Central memory CD4-positive, alpha-beta T cell (primary cell): ENCODE measurements around the gene R3HCC1L.

Experiments used
- DNase-seq: peaks from one replicate; pipeline ENCODE4 v3.0.0; 2022

R3HCC1L gene

GRCh38 chr10:98238391-98238790 is 103.9 kb downstream of the R3HCC1L start:
- DNase-seq, result no peak

- DNase-seq, result no peak
Measured at GRCh38 chr10:98240524-98240923, 106.1 kb downstream of the R3HCC1L start.

GRCh38 chr10:98242823-98243222 is 108.4 kb downstream of the R3HCC1L start:
- no peak for DNase-seq

DNA sequence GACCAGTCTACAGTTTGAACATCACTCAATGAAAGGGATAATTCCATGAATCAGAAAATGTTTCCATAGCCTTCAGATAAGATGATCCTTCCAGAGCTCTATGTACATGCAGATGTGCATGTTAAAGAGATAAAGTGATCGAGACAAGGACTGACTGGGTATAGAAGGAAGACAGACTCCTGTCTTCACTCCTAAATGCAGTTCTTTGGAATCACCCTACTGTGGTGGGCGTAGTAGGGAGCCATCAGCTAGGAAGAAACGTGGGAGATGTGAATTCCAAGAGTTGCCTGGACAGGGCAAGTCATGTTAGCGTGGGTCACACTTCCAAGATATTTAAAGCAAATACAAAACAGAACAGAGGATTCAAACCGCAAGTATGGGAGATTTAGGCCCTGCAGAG is 109.7 kb downstream of the R3HCC1L start:
- no peak for DNase-seq

DNA sequence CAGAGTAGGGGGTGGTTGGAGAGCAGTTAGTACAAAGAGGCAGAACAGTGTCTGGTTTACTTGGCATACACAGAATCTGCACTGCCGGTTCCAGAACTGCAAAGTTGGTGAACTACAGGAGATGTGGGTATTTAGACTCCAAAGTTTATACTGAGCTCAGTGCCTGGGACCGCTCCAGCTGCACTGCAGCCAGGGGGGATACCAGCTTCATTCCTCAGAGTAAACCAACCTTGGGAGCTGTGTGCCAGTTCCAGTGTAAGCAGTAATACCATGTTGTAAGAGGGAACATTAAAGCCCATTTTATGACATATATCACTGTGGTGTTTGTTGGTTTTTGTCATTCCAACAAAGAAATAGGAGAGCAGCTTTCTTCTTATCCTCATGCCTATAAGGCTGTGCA is 110.1 kb downstream of the R3HCC1L start:
- DNase-seq, result no peak

DNA sequence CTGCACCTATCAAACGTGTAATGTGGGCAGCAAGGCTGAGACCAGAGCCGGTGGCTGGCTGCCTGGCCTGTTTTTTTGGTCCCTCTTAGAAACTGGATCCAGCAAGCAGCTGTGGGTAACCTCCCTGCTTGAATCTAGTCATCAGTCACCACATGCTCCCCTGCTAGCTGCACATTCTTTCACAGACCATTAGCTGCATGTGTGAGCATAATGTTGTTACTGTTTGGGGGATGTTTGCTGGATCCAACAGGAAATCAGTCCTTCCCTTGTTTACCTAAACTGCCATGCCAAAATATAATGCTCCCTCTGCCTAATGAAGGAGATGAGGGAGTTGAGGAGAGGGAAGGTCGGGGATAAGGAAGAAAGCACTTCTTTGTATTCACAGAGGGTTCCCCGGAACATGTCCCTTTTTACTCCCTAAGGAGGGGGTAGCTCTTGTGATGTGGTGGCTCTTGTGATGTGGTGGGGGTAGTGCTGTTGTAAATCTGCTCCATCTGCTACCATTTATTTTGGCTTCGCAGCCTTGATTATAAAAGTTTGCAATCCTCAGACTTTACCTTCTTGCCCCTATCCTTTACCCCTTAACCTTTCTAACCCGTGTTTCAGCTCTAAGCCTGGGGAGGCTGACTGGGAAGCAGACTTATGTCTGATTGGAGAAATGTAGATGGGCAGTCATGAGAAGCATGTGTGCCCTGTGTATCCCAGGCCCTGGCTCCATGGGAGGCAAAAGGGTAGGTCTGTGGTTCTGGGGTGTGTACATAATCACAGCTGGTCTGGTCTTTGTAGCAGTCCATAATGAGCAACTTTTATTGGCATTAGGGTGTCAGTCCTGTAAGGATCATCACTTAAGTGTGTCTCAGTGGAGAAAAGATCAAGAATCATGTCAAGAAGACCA is 112.7 kb downstream of the R3HCC1L start:
- no peak for DNase-seq

DNA sequence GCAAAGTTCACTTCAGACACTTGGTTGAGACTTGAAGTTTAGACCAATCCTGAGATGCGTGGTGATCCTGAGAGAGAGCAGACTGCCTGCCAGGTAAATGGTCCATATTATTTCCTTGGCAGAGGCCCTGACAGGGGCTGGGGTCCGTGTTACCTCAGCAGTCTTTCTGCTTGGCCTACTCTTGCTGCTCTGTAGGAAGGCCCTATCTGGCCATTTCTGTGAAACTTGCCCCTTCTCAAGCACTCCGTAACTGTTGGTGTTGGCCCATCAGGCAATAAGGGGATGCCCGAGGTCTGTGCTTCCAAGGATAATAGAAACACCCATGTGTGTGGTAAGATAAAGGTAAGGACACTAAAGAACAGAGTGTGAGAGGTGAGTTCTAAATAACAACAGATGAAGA is 113.6 kb downstream of the R3HCC1L start:
- no peak for DNase-seq

GRCh38 chr10:98249134-98249533 is 114.7 kb downstream of the R3HCC1L start:
- DNase-seq, result no peak

GRCh38 chr10:98251399-98251798 is 116.9 kb downstream of the R3HCC1L start:
- DNase-seq, result no peak

GRCh38 chr10:98252464-98252863 is 118.0 kb downstream of the R3HCC1L start:
- DNase-seq, result no peak

GRCh38 chr10:98253499-98253898 is 119.0 kb downstream of the R3HCC1L start:
- no peak for DNase-seq

DNA sequence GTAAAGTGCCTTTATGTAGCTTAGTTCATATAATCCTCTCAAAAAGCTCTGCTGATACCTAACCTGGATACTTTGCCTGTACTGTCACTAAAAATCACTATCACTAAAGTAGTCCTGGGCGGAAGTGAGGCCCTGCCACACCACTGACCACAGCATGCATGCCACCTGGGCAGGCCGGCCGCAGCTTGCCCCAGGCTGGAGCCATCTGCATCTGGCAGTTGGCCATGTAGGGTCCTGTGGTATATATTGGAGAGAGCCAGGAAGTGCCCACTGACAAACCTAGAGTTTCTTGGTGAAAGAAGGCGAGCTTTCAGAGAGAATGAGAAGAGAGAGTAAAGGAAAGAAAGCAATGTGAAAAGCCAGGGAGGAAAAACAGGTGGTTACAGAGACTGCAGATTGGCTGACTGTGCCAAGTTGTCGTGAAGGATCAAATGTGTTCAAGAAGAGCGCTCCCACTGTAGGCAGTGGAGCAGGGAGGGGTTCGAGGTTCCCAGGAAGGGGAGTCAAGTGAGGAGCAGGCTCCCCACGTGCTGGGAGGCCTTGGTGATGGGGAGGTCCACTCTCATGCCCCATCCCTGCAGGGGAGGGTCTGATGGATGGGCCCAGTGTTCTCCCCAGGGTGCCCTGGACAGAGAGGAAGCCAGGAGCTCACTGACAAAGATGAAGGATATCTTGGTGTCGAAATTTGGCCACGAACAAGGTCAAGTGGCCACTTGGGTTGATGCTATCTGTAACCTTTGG is 119.9 kb downstream of the R3HCC1L start:
- no peak for DNase-seq

- no peak for DNase-seq
Measured at GRCh38 chr10:98255146-98255877, 120.9 kb downstream of the R3HCC1L start.

- no peak for DNase-seq
Measured at GRCh38 chr10:98256692-98257091, 122.2 kb downstream of the R3HCC1L start.

DNA sequence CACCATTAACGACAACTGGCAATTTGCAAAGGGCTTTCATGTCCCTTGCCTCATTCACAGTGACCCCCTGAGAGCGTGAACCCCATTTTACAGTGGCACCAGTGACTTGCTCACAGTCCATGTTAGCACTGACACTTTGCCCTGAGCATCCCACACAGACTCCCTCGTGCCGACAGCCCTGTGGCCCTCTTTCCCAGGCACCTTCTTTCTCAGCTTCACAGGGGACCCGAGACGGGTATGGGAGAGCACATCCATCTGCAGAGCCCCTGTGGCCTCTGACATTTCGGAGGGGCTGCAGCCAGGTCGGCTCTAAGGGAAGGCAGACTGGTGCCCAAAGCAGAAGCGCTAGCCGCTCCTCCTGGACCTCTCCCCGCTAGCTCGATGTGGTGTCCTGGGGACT is 122.7 kb downstream of the R3HCC1L start:
- no peak for DNase-seq

DNA sequence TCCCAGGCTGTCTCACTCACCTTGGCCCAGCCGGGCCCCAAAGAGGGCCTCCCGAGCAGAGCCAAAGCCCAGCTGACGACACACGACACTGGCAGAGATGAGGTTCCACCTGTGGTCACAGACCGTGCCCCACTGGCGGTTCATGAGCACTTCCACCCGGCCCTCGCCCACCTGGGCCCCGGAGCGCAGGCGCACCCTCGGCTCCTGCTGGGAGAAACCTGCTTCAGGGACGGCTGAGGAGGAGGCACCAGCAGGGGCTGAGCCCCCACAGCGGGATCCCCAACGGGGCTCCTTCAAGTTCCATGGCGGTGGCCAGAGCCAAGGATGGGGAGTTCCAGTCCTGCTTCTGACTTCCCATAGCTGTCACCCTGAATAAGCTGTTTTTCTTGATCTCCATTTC is 123.5 kb downstream of the R3HCC1L start:
- no peak for DNase-seq

DNA sequence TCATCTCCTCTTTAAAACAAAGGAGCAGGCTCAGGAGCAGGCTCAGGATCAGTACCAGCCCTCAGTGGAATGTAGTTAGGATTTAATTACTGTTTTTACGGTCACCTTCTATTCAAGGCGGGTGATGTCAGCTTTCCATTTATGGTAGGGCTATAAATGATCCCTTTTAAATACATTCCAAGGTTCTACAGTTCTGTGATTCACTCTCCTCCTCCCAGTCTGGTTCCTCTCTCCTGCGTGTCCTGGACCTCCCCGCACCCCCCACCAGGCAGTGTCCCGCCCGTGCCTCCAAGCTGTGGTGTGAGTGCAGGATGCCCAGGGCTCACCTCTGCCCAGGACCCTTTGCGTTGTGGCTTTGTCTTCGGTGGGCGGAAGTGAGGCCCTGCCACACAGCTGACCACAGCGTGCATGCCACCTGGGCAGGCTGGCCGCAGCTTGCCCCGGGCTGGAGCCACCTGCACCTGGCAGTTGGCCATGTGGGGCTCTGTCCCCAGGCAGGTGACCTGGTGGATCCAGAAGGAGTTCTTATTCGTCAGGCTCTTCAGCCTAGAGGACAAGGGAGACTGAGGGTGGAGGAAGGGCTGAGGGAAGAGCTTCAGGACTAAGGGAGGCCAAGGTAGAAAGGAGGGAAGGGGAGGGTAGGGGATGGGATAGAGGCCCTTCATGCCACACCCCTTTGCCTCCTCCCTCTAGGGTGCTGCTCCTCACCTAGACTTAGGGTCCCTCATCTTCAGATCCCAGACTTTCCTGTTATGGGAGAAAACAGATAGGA is 124.4 kb downstream of the R3HCC1L start:
- no peak for DNase-seq

DNA sequence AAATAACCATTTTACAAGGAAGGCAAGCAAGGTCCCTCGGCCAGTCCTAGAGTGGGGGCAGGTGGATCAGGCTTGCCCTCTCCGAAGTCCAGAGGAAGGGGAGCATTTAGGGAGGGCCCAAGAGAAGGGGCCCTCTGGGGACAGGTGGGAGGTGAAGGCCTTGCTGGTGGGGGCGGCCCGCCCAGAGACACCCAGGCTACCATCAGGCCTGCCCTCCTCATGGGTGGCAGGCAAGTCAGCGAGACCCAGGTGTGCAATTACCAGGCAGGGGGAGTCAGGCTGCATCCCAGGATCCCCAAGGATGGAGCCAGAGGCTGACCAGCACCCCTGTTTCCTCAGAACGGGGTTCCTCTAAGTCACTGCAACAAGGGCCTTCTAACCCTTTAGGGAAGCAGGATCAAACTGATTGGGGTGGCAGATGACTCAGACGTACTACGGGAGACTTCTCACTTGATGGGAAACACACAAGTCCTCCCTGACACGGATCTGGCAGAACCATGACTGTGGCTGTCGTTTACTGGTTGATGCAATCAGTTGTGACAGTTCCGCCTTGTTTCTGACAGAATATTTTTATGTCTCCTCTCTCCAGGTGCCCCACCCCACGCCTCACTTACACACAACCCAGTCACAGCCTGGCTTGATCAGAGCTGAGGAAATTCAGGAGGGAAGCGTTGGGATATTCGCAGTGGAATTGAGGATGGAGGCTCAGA is 125.3 kb downstream of the R3HCC1L start:
- no peak for DNase-seq

GRCh38 chr10:98260350-98260749 is 125.9 kb downstream of the R3HCC1L start:
- DNase-seq, result no peak

DNA sequence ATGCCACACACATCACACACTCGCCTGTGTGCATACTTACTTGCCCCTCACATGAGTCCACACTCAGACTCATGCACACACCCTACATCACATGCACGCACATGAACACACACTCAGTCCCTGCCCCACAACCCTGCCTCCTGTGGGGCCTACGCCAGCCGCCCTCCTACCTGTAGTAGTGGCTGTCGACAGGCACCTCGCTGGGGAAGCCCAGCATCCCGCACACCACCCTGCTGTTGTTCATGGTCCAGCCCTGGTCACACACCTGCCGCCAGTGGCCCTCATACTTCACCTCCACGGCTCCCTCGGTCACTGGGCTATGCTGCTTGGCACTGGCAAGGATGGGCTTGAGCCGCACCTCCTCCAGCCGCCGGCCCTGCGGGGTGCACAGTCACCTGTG is 126.3 kb downstream of the R3HCC1L start:
- DNase-seq, result no peak

DNA sequence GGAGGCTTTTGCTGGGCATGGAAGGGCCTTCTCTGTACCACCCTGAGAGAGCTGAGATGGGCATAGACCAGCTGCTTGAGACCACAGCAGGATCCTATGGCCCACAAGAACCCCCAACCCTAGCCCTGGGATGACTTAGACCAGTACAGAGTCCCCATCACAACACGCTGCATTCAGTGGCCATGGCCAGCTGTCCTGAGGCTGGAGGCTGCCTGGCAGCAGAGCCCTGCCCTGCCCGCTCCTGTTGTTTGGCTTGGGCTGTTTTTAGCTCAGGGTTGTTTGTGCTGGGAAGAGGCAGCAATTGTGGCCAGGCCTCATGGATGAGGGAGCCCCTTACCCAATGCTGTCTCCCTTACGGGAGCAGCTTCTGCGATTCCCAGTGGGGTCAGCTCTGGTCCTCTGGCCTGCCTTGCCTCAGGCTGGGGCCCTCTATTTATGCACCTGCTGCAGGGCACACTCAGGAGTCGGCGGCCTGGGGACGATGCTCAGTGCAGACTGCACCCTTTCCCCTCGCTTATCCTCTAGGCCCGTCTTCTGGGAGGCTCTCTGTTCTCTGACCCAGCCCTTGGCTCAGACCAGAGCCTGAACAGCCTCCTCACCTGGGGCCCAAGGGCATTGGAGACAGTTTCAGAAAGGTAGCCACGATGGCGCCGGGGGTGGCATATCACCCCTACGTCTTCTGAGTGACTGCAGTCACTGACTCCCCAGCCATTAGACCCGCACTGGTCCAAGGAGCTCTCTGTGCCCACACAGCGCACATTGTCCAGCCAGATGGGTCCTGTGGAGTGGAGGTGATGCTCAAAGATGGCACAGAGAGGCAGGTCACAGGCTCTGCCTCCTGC is 127.2 kb downstream of the R3HCC1L start:
- DNase-seq, result no peak
